Measurements from ENCODE around the gene MYCBP2.

DNA sequence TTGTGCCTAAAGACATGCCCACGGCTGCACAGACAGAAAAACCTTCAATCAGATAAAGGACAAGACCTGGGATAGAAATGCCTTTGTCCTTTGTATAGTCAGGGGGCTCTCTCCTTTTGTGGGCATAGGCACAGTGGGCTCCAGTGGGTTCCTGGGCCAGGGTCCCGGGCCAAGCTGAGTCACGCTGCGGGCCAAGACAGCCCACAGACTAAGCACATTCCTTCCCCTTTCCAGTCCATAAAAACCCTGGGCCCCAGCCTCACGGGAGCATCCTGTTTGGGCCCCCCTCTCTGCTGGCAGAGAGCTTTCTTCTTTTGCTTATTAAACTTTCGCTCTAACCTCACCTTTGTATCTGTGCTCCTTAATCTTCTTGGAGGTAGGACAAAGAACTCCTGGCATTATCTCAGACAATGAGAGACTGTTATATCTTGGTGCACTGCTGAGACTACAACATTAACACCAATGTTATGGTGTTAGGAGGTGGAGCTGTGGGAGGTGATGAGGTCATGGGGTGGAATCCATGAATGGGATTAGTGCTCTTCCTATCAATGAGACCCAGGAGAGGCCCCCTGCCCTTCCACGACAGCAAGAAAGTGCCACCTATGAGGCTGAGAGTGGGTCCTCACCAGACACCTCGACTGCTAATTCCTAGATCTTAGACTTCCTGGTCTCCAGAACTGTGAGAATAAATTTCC is 279.1 kb downstream of the MYCBP2 start:
- no peak for TF ChIP-seq CTCF (conservative IDR thresholded peaks at IDR 0.05 in 1 of 2, IDR thresholded peaks at IDR 0.05 in 1 of 2; ENCODE audit: low read depth in 1 of 2, low read length in 2 of 2)
- TF ChIP-seq EZH2 (IDR thresholded peaks at IDR 0.05; ENCODE audit: low read length, missing control alignments) = no peak

All from fibroblast of lung (primary cell).